GM12891 (cell line): ENCODE measurements around the gene PPP1R12B.
"Not testable (repeated sequence)": the region's sequence is repeated elsewhere in the genome, so short reads cannot be mapped to it uniquely, and the experiment has no call there.

Source experiments
- DNase-seq: peaks from one replicate; pipeline ENCODE4 v3.0.0; 2011; ENCODE audit warnings: low spot score; ENCODE audit not compliant: insufficient read length
- FAIRE-seq: peaks from 2 replicates; lab custom pipeline; 2011; peaks lifted over from hg19 to GRCh38; lab: Jason Lieb, UNC
- PAX5 ChIP-seq: IDR thresholded peaks from 2 replicates; pipeline ENCODE4 v1.6.1; 2011; ENCODE audit warnings: low read length, moderate library complexity, mild to moderate bottlenecking; ENCODE audit not compliant: insufficient read depth, severe bottlenecking
- POLR2A ChIP-seq: IDR thresholded peaks from 2 replicates; pipeline ENCODE4 v1.6.1; 2011; ENCODE audit warnings: low read depth, low read length, control low read depth
- POLR2AphosphoS5 ChIP-seq: IDR thresholded peaks from 2 replicates; pipeline ENCODE4 v1.6.1; 2011; ENCODE audit warnings: low read depth, low read length, control low read depth
- POU2F2 ChIP-seq: IDR thresholded peaks from 2 replicates; pipeline ENCODE4 v1.6.1; 2011; ENCODE audit warnings: low read depth, mild to moderate bottlenecking, control low read depth, low read length, moderate library complexity
- SPI1 ChIP-seq: IDR thresholded peaks from 2 replicates; pipeline ENCODE4 v1.6.1; 2011; ENCODE audit warnings: low read depth, low read length, control low read depth
- TAF1 ChIP-seq: IDR thresholded peaks from 2 replicates; pipeline ENCODE4 v1.6.1; 2011; ENCODE audit warnings: low read depth, low read length, control low read depth

Gene PPP1R12B

DNA sequence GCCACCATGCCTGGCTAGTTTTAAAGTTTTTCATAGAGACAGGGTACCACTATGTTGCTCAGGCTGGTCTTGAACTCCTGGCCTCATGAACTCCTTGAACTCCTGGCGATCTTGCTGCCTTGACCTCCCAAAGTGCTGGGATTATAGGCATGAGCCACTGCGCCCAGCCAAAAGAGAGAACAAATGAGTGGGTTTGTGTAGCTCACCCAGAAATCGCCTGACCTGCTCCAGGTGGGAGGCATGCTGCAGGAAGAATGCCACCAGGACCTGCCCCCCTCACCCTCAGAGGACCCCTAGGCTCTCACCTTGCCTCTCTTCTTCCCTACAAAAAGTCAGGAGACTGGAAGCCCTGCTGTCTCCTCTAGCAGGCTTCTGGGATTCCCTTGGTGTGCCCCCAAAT is 272.9 kb downstream of the PPP1R12B start:
- no peak for TF ChIP-seq POLR2A
- no peak for TF ChIP-seq POLR2AphosphoS5
- no peak for TF ChIP-seq TAF1
- no peak for TF ChIP-seq PAX5
- no peak for TF ChIP-seq SPI1
- TF ChIP-seq POU2F2 = no peak
- DNase-seq (no peak), FAIRE-seq (no peak)

DNA sequence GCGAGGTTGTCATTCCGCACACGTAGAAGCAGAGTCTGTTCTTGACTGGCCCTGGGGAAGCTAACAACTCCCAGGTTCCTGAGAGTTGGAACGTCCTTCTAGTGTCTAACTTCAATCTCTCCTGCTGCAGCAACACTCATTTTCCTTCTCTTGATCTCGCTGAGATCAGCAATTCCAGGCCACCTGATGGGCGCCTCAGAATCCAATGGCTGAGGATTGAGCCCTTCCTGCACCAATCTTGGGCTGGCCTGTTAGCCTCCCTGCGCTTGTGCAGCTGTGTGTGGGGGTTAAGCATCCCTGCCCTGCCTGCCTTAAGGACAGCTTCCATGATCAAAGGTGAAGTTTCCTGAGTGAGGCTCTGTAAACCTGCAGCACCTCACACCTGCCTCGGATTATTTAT is 273.9 kb downstream of the PPP1R12B start:
- no peak for TF ChIP-seq POLR2AphosphoS5
- no peak for TF ChIP-seq SPI1
- TF ChIP-seq POLR2A = no peak
- TF ChIP-seq PAX5 = no peak
- no peak for TF ChIP-seq POU2F2
- no peak for TF ChIP-seq TAF1
- no peak for FAIRE-seq
- DNase-seq = no peak

DNA sequence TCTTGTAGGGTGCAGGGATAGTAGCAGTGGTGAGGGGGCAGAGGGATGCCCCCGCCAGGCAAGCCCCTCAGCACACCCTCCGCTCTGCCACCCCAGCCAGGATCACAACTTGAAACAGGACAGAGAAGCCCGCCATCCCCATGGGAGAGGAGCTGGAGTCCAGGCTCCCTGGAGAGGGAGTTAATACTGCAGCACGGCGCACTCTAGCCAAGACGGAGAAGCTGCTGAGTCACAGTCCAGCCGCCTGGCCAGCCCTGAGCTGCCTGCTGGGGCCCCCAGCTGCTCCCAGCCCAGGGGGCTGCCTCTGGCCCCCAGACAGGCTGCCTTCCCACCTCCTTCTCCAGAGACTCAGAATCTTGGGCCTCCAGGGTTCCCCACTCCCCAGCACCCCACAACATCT is 274.6 kb downstream of the PPP1R12B start:
- no peak for DNase-seq
- no peak for FAIRE-seq
- TF ChIP-seq TAF1 = no peak
- TF ChIP-seq PAX5 = no peak
- TF ChIP-seq POU2F2 = no peak
- TF ChIP-seq SPI1 = no peak
- no peak for TF ChIP-seq POLR2A
- no peak for TF ChIP-seq POLR2AphosphoS5

DNA sequence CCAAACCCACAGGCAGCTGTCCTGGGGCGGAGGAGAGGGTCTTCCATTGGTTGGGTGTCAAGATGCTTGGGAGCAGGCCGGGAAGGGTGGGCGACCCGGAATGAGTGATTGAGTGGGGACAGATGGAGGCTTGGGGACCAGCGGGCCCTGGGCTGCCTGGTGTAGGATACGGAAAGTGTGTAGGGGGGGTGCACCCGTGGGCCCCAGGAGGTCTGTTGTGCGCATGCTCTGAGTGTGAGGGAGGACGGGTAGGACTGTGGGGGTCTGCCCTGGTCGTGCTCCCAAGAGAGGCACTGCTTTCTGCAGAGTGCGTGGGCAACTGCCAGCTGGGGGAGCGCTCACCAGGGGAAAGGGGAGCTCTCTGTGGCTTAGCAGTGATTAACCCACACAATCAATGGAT is 275.0 kb downstream of the PPP1R12B start:
- FAIRE-seq, DNase-seq: not testable (repeated sequence)

DNA sequence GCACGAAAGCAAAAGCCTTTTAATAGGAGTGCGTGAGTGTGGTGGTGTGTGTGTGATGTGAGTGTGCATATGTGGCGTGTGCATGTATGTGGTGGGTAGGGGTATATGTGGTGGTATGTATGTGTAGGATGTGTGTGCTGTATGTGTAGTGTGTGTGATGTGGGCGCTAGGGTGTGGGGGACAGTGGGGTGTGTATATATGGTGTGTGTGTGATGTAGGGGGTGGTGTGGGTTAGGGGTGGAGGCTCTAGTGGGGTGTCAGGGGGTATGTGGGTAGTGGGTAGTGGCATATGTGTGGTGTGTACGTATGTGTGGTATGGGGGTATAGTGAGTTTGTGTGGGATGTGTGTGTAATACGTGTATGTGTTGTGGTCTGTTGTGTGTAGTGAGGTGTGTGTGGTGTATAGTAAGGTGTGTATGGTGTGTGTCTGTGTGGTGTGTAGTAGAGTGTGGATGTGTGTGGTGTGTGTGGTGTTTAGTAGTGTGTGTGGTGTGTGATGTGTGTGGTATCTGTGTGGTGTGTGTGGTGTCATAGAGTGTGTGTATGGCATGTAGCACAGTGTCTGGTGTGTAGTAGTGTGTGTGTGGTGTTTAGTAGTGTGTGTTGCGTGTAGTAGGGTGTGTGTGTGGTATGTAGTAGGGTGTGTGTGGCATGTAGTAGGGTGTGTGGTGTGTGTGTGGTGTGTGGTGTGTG is 275.7 kb downstream of the PPP1R12B start:
- FAIRE-seq (no peak), DNase-seq (no peak)
- TF ChIP-seq POLR2AphosphoS5 (no peak), TAF1 (no peak), POU2F2 (no peak), POLR2A (no peak), SPI1 (no peak), PAX5 (no peak)

DNA sequence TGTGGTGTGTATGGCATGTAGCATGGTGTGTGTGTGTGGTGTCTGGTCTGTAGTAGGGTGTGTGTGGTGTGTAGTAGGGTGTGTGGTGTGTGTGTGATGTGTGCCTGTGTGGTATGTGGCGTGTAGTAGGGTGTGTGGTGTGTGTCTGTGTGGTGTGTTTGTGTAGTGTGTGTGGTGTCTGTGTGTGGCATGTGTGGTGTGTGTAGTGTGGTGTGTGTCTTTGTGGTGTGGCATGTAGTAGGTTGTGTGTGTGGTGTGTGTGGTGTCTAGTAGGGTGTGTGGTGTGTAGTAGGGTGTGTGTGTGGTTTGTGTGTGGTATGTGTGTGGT is 276.2 kb downstream of the PPP1R12B start:
- DNase-seq (no peak), FAIRE-seq (peak; percentile 98)
- TF ChIP-seq TAF1 (no peak), POU2F2 (no peak), PAX5 (no peak), SPI1 (no peak)

DNA sequence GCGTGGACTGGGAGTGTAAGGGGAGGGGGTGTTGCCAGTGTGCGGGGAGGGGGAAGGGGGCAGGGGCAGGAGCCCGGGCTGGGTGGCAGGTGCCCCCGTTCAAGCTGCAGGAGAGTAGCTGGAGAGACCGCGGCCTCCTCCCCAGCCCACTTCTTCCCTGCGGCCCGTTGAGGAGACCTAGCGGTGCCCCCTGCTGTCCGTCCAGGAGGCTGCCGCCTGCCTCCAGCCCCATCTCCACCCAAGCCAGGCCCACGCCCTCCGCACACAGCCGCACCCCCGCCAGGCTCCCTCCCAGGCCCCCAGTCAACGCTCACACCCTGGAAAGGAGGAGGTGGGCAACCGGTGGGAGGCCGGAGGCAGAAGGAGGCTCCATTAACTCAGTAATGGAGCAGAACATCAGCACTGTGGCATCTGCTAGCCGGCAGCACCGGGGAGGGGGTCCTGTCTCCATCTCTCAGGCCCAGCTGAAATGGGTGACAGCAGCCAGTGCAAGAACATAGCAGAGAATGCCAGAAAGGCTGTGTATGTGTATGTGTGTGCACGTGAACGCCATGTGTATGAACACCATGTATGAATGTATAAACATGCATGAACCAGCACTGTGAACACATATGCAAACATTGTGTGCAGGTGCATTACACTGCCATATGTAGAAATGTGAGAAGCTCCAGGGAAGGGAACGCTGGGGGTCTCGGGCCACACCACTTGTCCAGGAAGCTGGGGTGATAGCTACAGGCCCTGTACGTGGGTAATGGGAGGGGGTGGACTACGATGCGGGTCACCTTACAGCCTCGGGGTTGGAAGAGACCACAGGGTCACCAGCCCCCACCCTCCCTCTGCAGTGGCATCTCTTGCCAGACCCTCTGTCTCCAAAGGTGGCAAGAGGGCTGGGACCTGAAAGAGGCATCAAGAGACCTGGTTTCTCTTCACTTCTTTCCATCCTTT is 277.2 kb downstream of the PPP1R12B start:
- TF ChIP-seq TAF1 (no peak), PAX5 (no peak)
- FAIRE-seq = no peak
- peak; percentile 74 for DNase-seq

DNA sequence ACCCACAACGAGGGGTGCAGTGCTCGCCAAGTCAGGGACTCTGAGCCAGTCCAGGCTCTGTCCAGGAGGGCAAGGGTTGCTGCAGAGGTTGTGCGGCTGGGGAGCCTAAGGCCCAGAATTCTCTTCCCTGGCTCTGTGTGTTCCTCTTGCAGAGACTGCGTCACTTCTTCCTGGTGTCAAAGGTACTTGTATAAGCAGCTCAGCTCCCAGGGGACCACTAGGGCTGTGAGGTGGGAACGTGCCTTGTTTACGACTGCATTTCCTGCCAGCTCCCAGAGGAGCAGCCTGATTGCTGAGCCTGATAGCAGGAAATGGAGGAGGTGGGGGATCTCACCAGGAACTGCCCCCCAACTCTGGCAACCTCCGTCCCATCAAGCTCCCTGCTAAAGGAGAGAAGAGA is 278.5 kb downstream of the PPP1R12B start:
- not testable (repeated sequence) for FAIRE-seq, DNase-seq

DNA sequence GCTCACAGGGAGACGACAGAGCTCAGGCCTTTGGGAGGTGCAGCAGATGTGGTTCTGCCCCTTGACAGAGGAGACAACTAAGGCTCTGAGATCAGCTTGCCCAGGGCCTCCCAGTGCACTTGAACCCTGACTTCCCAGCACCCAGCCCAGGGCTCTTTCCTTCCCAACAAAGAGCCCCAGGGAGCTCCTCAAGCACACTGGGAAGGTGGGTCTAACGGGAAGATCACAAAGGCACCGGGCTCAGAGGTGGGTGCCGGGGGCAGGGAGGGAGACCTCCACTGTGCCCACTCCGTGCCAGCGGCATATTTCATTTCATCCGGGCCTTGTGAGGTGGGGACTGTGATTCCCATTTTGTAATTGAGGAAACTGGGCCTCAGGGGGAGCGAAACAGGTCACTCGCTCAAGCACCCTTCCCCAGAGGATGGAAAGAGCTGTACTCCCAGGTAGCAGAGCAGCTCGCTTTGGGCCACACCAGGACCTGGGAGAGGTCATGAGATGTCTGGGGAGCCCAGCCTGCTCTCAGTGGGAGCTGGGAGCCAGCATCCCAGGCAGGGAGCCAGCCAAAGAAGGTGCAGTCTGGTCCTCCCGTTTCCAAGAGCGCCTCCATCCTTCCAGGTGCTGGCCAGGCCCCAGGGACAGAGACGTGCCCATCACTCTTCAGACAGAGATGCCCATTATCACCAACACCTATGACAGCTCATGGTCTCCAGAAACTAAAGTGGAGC is 279.5 kb downstream of the PPP1R12B start:
- no peak for TF ChIP-seq PAX5
- no peak for TF ChIP-seq POLR2AphosphoS5
- TF ChIP-seq SPI1 = no peak
- TF ChIP-seq POU2F2 = no peak
- no peak for FAIRE-seq

DNA sequence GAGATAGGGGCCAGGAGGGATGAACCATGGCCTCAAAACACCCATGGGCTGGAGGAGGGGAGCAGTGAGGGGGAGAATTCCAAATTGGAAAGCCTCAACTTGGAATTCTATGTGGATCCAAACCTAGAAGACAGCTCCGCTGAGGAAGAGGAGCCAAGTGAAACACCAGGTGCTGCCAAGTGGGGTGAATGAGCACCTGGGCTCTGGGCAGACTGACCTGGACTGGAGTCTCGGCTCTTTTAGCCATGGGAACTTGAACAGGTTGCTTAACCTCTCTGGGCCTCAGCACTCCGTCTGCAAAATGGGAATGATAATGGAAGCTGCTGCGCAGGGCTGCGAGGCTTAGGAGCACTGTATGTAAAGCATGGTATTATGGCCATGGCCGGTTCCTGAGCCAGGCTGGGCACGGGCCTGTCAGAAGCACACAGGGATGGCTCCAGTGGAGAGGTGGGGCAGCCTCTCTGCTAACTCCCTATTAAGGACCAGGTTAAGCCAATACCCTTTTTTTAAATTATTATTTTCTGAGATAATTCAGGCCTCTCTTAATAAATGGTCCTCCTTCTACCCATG is 280.2 kb downstream of the PPP1R12B start:
- TF ChIP-seq PAX5 (no peak), POLR2AphosphoS5 (no peak), SPI1 (no peak), POU2F2 (no peak), POLR2A (no peak), TAF1 (no peak)
- DNase-seq (no peak), FAIRE-seq (no peak)

More for the DNA sequence above, 279.5 kb downstream of the PPP1R12B start:
- no peak for DNase-seq

DNA sequence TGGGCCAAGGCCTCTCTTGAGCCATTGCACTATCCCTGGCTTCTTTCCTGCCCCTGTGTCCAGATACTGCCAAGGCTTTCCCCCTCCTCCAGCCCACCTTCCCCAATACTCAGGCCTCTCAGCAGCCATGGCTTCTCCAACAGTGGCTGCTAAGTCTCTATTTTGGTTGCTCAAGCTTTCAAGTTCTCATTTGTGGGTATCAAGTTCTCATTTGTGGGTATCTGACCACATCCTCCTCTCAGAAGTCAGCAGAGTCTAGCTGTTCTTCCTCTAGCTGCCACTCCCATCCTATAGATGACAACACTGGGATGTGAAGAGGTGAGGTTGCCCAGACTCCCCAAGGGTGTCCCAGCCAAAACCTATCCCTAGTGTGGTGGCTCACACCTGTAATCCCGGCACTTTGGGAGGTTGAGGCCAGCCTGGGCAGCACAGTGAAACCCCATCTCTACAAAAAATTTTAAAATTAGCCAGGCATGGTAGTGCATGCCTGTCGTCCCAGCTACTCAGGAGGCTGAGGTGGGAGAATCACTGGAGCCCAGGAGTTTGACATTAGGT is 280.8 kb downstream of the PPP1R12B start:
- FAIRE-seq, DNase-seq: not testable (repeated sequence)

DNA sequence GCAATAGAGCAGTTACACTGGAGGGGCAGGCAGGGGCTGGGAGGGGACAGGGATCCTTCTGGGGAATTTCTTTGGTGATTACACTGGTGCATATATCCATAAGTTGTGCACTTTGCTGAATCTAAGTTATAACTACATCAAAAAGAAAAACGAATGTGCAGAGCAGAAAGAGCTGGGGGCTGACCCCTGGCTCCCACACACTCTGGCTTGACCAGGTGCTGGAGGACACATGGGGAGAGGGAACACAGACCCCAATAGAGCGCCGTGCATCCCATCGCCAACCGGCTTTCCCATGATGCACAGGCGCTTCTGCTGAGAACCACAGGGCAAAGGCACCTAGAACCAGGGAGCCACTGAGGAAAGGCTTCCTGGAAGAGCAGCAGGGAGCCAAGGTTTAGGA is 281.6 kb downstream of the PPP1R12B start:
- not testable (repeated sequence) for DNase-seq, FAIRE-seq
